Right atrium auricular region (tissue), 2 donors: ENCODE results near the gene IL6. TPM values are rescaled to one million over a fixed set of nuclear protein-coding genes. Genes with fewer than 3 reads are reported as not detected.
"Not testable (repeated sequence)": the region's sequence is repeated elsewhere in the genome, so short reads cannot be mapped to it uniquely, and the experiment has no call there.

Experiments used
- DNase-seq: peaks from one replicate; pipeline ENCODE4 v3.0.0-alpha.2; 2019; ENCODE audit warnings: low spot score
- H3K27ac ChIP-seq, 2 donors: fragments of 200-600 bp; sonication (generic); 1 replicate in 1 of 2; 2 replicates in 1 of 2; pipeline ENCODE4 v1.5.1; 2016 to 2019
- H3K27me3 ChIP-seq, 2 donors: fragments of 200-600 bp; sonication (generic); one replicate each; pipeline versions ENCODE4 v1.5.1 to v1.6.0; 2017 to 2019
- H3K36me3 ChIP-seq: fragments of 200-600 bp; sonication (generic); one replicate; pipeline ENCODE4 v1.5.1; 2016
- H3K4me1 ChIP-seq, 2 donors: fragments of 200-600 bp; sonication (generic); one replicate each; pipeline versions ENCODE4 v1.5.1 to v1.6.0; 2017 to 2019
- H3K4me3 ChIP-seq, 2 donors: fragments of 200-600 bp; sonication (generic); 1 replicate in 1 of 2; 2 replicates in 1 of 2; pipeline ENCODE4 v1.5.1; 2017 to 2019; ENCODE audit warnings: mild to moderate bottlenecking in 1 of 2, moderate library complexity in 1 of 2
- H3K9me3 ChIP-seq, 2 donors: fragments of 200-600 bp; sonication (generic); one replicate each; pipeline ENCODE4 v1.5.1; 2019
- total RNA-seq, 2 donors: library from RNA; depleted of rRNA; stranded (reverse); fragments of >200 nt; gene quantifications; one replicate each; pipeline ENCODE4 v1.1.0, GENCODE V29; 2016
- TF ChIP-seq, protein P1 (sequence below), 2 donors: fragments of 200-600 bp; sonication (generic); IDR thresholded peaks; one replicate each; pipeline ENCODE4 v1.5.1; 2019; ENCODE audit warnings: antibody characterized with exemption in 2 of 2

IL6 gene
- total RNA-seq, 2 donors from 2014 or later: 3.6 to 19.8 TPM

DNA sequence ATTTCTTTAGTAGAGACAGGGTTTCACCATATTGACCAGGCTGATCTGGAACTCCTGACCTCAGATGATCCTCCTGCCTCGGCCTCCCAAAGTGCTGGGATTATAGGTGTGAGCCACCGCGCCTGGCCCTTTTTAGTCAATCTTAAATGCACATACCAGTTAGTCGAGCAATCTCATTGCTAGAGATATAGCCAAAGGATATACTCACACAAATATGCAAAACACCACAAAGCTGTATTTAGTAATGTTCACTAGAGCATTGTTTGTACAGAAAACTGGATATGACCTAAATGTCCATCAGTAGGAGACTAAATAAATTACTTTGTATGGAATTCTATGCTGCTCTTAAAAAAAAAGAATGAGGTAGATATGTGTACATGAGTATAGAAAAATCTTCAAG is 24.5 kb upstream of the IL6 start:
- TF ChIP-seq, protein P1, sequence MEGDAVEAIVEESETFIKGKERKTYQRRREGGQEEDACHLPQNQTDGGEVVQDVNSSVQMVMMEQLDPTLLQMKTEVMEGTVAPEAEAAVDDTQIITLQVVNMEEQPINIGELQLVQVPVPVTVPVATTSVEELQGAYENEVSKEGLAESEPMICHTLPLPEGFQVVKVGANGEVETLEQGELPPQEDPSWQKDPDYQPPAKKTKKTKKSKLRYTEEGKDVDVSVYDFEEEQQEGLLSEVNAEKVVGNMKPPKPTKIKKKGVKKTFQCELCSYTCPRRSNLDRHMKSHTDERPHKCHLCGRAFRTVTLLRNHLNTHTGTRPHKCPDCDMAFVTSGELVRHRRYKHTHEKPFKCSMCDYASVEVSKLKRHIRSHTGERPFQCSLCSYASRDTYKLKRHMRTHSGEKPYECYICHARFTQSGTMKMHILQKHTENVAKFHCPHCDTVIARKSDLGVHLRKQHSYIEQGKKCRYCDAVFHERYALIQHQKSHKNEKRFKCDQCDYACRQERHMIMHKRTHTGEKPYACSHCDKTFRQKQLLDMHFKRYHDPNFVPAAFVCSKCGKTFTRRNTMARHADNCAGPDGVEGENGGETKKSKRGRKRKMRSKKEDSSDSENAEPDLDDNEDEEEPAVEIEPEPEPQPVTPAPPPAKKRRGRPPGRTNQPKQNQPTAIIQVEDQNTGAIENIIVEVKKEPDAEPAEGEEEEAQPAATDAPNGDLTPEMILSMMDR (IDR thresholded peaks at IDR 0.05): no peak
- H3K36me3 ChIP-seq: no peaks in the 10 kb centered on the region
- H3K4me3 ChIP-seq: no peak overlapping the region
- no peaks in the 10 kb centered on the region for H3K27me3 ChIP-seq
- H3K9me3 ChIP-seq: no peaks in the 10 kb centered on the region
- peaks cover 0 to 4% of the 10 kb centered on the region in 2 donors for H3K4me1 ChIP-seq
- no peak overlapping the region for H3K27ac ChIP-seq
- DNase-seq: no peak

DNA sequence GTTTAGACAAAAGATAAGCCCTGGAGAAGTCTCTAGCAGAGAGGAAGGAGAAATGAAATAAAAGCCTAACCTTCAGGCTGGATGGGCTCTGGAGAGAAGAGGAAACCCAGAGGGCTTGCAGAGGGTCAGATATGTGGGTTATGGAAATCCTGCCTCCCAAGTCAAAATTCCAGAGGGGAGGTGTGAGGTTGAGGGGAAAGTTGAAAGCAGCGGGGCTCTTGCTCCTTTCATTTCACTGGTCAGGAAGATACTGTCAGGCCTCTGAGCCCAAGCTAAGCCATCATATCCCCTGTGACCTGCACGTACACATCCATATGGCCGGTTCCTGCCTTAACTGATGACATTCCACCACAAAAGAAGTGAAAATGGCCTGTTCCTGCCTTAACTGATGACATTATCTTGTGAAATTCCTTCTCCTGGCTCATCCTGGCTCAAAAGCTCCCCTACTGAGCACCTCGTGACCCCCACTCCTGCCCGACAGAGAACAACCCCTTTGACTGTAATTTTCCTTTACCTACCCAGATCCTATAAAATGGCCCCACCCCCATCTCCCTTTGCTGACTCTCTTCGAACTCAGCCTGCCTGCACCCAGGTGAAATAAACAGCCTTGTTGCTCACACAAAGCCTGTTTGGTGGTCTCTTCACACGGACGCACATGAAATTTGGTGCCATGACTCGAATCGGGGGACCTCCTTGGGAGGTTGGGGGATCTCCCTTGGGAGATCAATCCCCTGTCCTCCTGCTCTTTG is 23.7 kb upstream of the IL6 start:
- not testable (repeated sequence) for H3K27me3 ChIP-seq, DNase-seq, H3K36me3 ChIP-seq, H3K4me3 ChIP-seq, H3K9me3 ChIP-seq, H3K4me1 ChIP-seq, H3K27ac ChIP-seq

DNA sequence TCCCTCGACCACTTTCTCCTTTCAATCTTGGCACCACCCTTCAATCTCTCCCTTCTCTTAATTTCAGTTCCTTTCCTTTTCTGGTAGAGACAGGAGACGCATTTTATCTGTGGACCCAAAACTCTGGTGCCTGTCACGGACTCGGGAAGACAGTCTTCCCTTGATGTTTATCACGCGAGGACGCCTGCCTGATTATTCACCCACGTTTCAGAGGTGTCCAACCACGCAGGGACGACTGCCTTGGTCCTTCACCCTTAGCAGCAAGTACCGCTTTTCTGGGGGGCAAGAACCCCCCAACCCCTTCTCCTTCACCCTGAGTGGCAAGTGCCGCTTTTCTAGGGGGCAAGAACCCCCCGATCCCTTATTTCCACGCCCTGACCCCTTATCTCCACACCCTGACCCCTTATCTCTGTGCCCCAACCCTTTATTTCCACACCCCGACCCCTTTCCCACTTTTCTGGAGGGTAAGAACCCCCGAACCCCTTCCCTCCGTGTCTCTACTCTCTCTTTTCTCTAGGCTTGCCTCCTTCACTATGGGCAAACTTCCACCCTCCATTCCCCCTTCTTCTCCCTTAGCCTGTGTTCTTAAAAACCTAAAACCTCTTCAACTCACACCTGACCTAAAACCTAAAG is 22.9 kb upstream of the IL6 start:
- not testable (repeated sequence) for H3K4me1 ChIP-seq, H3K27ac ChIP-seq, H3K27me3 ChIP-seq, H3K36me3 ChIP-seq, DNase-seq, H3K4me3 ChIP-seq, H3K9me3 ChIP-seq

DNA sequence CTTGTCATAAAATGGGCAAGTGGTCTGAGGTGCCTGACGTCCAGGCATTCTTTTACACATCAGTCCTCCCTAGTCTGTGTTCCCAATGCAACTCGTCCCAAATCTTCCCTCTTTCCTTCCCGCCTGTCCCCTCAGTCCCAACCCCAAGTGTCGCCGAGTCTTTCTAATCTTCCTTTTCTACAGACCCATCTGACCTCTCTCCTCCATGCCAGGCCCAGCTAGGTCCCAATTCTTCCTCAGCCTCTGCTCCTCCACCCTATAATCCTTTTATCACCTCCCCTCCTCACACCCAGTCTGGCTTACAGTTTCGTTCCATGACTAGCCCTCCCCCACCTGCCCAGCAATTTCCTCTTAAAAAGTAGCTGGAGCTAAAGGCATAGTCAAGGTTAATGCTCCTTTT is 22.3 kb upstream of the IL6 start:
- not testable (repeated sequence) for H3K27me3 ChIP-seq, H3K4me1 ChIP-seq, H3K9me3 ChIP-seq, H3K27ac ChIP-seq, DNase-seq, H3K36me3 ChIP-seq, H3K4me3 ChIP-seq

DNA sequence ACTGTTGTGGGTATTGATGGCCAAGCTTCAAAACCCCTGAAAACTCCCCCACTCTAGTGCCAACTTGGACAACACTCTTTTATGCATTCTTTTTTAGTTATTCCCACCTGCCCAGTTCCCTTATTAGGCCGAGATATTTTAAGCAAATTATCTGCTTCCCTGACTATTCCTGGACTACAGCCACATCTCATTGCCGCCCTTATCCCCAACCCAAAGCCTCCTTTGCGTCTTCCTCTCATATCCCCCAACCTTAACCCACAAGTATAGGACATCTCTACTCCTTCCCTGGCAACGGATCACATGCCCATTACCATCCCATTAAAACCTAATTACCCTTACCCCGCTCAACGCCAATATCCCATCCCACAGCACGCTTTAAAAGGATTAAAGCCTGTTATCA is 21.1 kb upstream of the IL6 start:
- H3K4me3 ChIP-seq, DNase-seq, H3K36me3 ChIP-seq, H3K9me3 ChIP-seq, H3K27ac ChIP-seq, H3K27me3 ChIP-seq, H3K4me1 ChIP-seq: not testable (repeated sequence)

DNA sequence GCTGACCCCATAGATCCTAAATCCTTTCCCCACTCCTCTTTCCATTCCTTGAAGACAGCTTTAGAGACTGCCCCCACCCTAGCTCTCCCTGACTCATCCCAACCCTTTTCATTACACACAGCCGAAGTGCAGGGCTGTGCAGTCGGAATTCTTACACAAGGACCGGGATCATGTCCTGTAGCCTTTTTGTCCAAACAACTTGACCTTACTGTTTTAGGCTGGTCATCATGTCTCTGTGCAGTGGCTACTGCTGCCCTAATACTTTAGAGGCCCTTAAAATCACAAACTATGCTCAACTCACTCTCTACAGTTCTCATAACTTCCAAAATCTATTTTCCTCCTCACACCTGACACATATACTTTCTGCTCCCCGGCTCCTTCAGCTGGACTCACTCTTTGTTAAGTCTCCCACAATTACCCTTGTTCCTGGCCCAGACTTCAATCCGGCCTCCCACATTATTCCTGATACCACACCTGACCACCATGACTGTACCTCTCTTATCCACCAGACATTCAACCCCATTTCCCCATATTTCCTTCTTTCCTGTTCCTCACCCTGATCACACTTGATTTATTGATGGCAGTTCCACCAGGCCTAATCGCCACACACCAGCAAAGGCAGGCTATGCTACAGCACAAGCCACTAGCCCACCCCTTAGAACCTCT is 19.8 kb upstream of the IL6 start:
- not testable (repeated sequence) for DNase-seq, H3K9me3 ChIP-seq, H3K36me3 ChIP-seq

DNA sequence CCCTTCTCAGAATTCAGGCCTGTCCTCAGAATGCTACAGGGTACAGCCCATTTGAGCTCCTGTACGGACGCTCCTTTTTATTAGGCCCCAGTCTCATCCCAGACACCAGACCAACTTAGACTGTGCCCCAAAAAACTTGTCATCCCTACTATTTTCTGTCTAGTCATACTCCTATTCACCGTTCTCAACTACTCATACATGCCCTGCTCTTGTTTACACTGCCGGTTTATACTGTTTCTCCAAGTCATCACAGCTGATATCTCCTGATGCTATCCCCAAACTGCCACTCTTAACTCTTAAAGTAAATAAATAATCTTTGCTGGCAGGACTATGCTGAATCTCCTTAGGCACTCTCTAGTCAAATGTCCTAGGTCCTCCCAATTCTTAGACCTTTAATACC is 18.8 kb upstream of the IL6 start:
- not testable (repeated sequence) for DNase-seq, H3K27me3 ChIP-seq, H3K4me1 ChIP-seq, H3K36me3 ChIP-seq, H3K9me3 ChIP-seq, H3K4me3 ChIP-seq, H3K27ac ChIP-seq

More for the DNA sequence above, 19.8 kb upstream of the IL6 start:
- H3K27me3 ChIP-seq, H3K4me3 ChIP-seq, H3K4me1 ChIP-seq, H3K27ac ChIP-seq: not testable (repeated sequence)

DNA sequence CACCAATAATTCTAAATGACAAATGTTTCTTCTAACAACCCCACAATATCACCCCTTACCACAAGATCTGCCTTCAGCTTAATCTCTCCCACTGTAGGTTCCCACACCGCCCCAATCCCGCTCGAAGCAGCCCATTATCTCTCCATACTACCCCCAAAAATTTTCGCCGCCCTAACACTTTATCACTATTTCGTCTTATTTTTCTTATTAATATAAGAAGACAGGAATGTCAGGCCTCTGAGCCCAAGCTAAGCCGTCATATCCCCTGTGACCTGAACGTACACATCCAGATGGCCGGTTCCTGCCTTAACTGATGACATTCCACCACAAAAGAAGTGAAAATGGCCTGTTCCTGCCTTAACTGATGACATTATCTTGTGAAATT is 18.3 kb upstream of the IL6 start:
- not testable (repeated sequence) for DNase-seq, H3K9me3 ChIP-seq, H3K27ac ChIP-seq, H3K36me3 ChIP-seq, H3K27me3 ChIP-seq, H3K4me1 ChIP-seq, H3K4me3 ChIP-seq

DNA sequence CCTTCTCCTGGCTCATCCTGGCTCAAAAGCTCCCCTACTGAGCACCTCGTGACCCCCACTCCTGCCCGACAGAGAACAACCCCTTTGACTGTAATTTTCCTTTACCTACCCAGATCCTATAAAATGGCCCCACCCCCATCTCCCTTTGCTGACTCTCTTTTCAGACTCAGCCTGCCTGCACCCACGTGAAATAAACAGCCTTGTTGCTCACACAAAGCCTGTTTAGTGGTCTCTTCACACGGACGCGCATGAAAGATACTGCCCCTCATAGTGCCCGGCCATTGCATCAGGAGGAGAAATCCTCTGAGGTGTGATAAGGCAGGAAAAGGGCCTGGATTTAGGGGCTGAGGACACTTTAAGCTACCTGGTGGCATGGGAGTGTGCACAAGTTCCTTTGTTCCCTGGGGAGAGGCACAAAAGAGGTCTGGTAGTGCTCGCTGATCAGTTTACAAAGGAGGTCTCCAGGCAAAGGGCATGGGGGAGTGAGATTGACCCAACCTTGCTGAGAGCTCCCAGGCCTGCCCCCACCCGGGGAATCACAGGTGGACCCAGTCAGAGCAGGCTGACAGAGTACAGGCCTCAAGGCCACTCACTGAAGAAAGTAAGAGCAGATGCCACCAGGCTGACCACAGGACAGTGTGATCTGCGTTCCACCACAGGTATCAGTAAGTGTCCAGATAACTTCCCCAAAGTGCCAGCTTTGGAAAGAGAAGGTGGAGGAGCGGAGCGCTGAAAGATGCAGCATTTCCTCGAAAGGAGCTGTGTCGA is 17.8 kb upstream of the IL6 start:
- not testable (repeated sequence) for H3K4me3 ChIP-seq, H3K4me1 ChIP-seq, DNase-seq, H3K36me3 ChIP-seq, H3K9me3 ChIP-seq, H3K27ac ChIP-seq, H3K27me3 ChIP-seq
